ENCODE data around the gene KIF5A. TPM values are rescaled to one million over a fixed set of nuclear protein-coding genes. Genes with fewer than 3 reads are reported as not detected.

The KIF5A gene
- total and polyA plus RNA-seq, 2 of the 13 experiments (the other 11 are each of a cell fraction or from before 2014, with no cell fraction given): 1.6 to 11.9 TPM

DNA sequence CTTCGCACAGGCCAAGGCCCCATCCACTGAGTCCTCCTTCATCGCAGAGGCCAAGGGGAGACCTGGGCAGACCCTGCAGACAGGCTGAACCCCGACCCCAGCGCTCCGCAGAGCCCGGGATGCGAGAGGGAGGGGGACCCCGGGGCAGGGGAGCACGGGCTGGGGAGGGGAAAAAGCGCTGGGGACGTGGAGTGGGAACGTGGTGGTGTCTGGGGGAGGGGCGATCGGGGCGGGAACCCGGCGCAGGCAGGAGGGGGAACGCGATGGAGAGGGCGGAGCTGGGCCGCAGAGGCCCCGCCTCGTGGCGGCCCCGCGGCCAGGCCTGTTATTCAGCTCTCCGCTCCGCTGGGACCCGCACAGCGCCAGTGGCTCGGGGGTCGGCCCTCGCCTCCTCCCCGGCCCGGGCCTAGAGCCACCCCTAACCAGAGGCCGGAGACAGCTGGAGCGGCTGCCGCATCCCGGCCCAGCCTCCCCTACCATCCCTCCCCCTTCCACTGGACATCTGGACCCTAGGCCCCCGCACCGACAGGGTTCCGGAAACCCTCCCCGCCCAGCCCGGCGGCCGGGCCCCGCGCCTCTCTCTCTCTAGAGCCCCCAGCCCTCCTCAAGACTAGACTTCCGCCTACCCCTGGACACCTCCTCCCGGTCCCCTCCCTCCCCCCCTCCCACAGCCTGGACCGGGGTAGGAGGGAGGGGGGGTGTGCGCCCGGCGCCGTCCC is 61.4 kb downstream of the KIF5A start, which contains the start of gene ARHGEF25 (continued):
- TF ChIP-seq ZNF841 (CRISPR knock-in tag; IDR thresholded peaks at IDR 0.05; ENCODE audit: borderline replicate concordance): no peak
- TF ChIP-seq KLF11 (CRISPR knock-in tag; IDR thresholded peaks at IDR 0.05): no peak
- TF ChIP-seq, protein P1, sequence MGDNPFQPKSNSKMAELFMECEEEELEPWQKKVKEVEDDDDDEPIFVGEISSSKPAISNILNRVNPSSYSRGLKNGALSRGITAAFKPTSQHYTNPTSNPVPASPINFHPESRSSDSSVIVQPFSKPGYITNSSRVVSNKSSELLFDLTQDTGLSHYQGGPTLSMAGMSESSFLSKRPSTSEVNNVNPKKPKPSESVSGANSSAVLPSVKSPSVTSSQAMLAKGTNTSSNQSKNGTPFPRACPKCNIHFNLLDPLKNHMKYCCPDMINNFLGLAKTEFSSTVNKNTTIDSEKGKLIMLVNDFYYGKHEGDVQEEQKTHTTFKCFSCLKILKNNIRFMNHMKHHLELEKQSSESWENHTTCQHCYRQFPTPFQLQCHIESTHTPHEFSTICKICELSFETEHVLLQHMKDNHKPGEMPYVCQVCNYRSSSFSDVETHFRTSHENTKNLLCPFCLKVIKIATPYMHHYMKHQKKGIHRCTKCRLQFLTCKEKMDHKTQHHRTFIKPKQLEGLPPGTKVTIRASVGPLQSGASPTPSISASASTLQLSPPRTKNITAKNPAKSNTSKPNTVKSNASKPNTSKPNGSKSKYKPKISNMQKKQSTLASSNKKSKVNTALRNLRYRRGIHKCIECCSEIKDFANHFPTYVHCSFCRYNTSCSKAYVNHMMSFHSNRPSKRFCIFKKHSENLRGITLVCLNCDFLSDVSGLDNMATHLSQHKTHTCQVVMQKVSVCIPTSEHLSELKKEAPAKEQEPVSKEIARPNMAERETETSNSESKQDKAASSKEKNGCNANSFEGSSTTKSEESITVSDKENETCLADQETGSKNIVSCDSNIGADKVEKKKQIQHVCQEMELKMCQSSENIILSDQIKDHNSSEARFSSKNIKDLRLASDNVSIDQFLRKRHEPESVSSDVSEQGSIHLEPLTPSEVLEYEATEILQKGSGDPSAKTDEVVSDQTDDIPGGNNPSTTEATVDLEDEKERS (CRISPR knock-in tag; IDR thresholded peaks at IDR 0.05): no peak
- TF ChIP-seq ZBTB7B (CRISPR knock-in tag; IDR thresholded peaks at IDR 0.05): peak; percentile 70; the same call in 1 of the 2 replicates
- no peak for TF ChIP-seq ZNF724P (CRISPR knock-in tag; IDR thresholded peaks at IDR 0.05; ENCODE audit: borderline replicate concordance)
- TF ChIP-seq ISL2 (CRISPR knock-in tag; IDR thresholded peaks at IDR 0.05): no peak; the same call in 1 of the 2 replicates
- peak; percentile 79 for TF ChIP-seq KAT8 (CRISPR knock-in tag; IDR thresholded peaks at IDR 0.05)
- TF ChIP-seq, protein P2, sequence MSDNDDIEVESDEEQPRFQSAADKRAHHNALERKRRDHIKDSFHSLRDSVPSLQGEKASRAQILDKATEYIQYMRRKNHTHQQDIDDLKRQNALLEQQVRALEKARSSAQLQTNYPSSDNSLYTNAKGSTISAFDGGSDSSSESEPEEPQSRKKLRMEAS (IDR thresholded peaks at IDR 0.05): 0 out of 2 replicates have a peak, but pooled peaks have one; percentile 31
- TF ChIP-seq ZBTB8A (CRISPR knock-in tag; IDR thresholded peaks at IDR 0.05; ENCODE audit: borderline replicate concordance, low read depth): no peak
- TF ChIP-seq ZNF713 (CRISPR knock-in tag; IDR thresholded peaks at IDR 0.05): no peak
- peak; percentile 93 for TF ChIP-seq ZFY (CRISPR knock-in tag; IDR thresholded peaks at IDR 0.05)
- TF ChIP-seq, protein P3, sequence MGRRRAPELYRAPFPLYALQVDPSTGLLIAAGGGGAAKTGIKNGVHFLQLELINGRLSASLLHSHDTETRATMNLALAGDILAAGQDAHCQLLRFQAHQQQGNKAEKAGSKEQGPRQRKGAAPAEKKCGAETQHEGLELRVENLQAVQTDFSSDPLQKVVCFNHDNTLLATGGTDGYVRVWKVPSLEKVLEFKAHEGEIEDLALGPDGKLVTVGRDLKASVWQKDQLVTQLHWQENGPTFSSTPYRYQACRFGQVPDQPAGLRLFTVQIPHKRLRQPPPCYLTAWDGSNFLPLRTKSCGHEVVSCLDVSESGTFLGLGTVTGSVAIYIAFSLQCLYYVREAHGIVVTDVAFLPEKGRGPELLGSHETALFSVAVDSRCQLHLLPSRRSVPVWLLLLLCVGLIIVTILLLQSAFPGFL (CRISPR knock-in tag; IDR thresholded peaks at IDR 0.05): no peak
- peak; percentile 19; the same call in 1 of the 2 replicates for TF ChIP-seq PITX1 (CRISPR knock-in tag; IDR thresholded peaks at IDR 0.05)
- no peak for TF ChIP-seq CBX1 (IDR thresholded peaks at IDR 0.05; ENCODE audit: low read depth)
- TF ChIP-seq GTF2F1 (IDR thresholded peaks at IDR 0.05; ENCODE audit: low read length): no peak
- no peak for TF ChIP-seq ATF1 (CRISPR knock-in tag; IDR thresholded peaks at IDR 0.05)
- TF ChIP-seq ZNF780A (CRISPR knock-in tag; IDR thresholded peaks at IDR 0.05): no peak
- TF ChIP-seq, protein P4, sequence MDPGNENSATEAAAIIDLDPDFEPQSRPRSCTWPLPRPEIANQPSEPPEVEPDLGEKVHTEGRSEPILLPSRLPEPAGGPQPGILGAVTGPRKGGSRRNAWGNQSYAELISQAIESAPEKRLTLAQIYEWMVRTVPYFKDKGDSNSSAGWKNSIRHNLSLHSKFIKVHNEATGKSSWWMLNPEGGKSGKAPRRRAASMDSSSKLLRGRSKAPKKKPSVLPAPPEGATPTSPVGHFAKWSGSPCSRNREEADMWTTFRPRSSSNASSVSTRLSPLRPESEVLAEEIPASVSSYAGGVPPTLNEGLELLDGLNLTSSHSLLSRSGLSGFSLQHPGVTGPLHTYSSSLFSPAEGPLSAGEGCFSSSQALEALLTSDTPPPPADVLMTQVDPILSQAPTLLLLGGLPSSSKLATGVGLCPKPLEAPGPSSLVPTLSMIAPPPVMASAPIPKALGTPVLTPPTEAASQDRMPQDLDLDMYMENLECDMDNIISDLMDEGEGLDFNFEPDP (CRISPR knock-in tag; conservative IDR thresholded peaks at IDR 0.05): no peak
- no peak for TF ChIP-seq GTF3A (CRISPR knock-in tag; conservative IDR thresholded peaks at IDR 0.05)
- TF ChIP-seq TRIM24 (CRISPR knock-in tag; IDR thresholded peaks at IDR 0.05): no peak
- TF ChIP-seq ADNP (CRISPR knock-in tag; IDR thresholded peaks at IDR 0.05): no peak
- TF ChIP-seq CAMTA2 (CRISPR knock-in tag; IDR thresholded peaks at IDR 0.05; ENCODE audit: borderline replicate concordance): no peak
- TF ChIP-seq ZNF121 (CRISPR knock-in tag; IDR thresholded peaks at IDR 0.05): no peak
- TF ChIP-seq, protein P5, sequence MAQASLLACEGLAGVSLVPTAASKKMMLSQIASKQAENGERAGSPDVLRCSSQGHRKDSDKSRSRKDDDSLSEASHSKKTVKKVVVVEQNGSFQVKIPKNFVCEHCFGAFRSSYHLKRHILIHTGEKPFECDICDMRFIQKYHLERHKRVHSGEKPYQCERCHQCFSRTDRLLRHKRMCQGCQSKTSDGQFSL (CRISPR knock-in tag; IDR thresholded peaks at IDR 0.05): 0 out of 2 replicates have a peak, but pooled peaks have one; percentile 32
- TF ChIP-seq ZKSCAN1 (IDR thresholded peaks at IDR 0.05; ENCODE audit: low read length): no peak
